Measurements from ENCODE around the gene CYREN.

The CYREN gene

GRCh38 chr7:135195968-135196629 is 25.6 kb upstream of the CYREN start:
- no peak for DNase-seq

DNA sequence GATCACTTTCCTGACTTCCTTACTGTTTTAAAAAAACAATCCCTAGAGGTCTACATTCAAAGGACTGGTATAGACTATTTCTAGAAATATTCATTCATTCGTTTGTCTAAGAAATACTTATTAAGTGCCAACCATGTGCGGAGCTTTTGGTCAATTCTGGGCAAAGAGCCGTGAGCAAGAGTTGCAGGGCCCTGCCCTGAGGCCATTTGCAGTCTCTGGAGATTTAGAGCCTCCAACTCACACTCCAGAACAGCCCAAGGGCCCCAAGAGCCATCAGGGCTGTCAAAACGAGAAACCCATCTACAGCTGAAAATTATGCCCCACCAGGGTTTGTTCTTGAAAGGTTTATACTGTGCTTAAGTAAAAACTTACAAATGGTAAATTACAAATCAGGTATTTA is 24.6 kb upstream of the CYREN start:
- no peak for DNase-seq

- DNase-seq, result no peak
Observed at GRCh38 chr7:135194494-135195095, 24.1 kb upstream of the CYREN start.

- DNase-seq, result no peak
Observed at GRCh38 chr7:135193615-135194081, 23.1 kb upstream of the CYREN start.

DNA sequence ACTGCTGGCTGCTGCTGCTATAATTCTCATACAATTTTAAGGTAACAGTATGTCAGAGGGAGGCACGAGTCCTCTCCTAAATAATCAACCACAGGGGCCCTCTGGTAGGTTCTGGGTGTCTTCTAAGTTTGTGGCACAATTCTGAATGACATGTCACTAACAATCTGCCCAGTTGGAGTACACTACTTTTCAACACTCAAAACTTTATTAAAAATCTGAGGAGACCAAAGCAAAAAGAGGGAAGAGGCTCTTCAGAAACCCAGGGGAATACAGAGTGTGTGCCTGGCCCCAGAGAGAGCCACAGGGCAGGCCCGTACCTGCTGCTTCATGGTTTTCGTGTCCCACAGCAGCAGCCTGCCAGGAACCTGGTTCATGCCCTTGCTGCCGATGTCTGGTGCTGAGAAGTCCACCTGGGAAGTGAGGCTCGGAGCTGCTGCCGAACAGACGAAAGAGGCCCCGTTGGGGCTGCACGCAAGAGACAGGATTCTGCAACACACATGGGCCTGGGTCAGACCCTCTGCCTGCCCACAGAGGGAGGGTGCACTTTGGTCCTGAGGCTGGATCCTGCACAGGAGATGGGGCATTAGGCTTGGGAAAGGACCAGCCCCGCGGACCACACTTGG is 22.5 kb upstream of the CYREN start:
- no peak for DNase-seq

DNA sequence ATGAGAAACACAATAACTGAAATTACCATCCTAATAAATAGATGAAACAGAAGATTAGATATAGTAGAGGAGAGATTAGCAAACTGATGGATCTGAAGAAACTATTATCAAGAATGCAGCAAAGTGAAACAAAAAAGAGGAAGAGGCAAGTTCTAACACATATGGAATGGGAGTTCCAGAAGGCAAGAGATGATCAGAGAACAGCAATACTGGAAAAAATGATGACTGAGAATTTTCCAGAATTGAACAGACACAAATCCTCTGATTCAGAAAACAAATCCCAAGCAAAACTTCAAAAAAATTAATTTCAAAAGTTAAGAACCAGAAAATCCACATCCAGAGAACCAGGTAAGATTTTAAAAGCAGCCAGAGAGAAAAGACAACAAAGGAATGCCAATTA is 20.2 kb upstream of the CYREN start:
- DNase-seq, result no peak

GRCh38 chr7:135189961-135190360 is 19.5 kb upstream of the CYREN start:
- DNase-seq, result no peak

DNA sequence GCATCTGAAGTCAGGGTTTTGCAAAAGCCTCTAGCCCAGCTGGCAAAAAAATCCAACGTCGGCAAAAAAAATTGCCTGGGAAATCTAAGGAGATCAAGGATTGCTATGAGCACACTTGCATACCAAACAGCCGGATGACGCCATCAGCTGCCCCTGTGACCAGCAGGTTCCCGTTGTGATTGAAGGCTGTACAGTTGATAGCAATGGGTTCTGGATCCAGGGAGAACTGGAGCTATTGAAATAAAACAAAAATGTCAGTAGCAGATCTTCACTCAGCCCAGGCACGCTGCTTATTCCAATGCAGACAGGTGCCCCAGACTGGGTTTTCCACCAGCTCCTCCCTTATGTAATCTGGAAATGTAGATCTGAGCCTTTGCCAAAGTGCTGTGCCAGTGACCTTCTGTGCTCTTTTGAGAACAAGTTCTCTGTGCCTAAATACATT is 18.7 kb upstream of the CYREN start:
- DNase-seq, result no peak

- DNase-seq, result no peak
Observed at GRCh38 chr7:135188298-135188984, 17.9 kb upstream of the CYREN start.

GRCh38 chr7:135186841-135187253 is 16.3 kb upstream of the CYREN start:
- DNase-seq, result no peak

GRCh38 chr7:135186261-135186540 is 15.7 kb upstream of the CYREN start:
- no peak for DNase-seq

GRCh38 chr7:135185471-135186260 is 15.2 kb upstream of the CYREN start:
- DNase-seq, result no peak

DNA sequence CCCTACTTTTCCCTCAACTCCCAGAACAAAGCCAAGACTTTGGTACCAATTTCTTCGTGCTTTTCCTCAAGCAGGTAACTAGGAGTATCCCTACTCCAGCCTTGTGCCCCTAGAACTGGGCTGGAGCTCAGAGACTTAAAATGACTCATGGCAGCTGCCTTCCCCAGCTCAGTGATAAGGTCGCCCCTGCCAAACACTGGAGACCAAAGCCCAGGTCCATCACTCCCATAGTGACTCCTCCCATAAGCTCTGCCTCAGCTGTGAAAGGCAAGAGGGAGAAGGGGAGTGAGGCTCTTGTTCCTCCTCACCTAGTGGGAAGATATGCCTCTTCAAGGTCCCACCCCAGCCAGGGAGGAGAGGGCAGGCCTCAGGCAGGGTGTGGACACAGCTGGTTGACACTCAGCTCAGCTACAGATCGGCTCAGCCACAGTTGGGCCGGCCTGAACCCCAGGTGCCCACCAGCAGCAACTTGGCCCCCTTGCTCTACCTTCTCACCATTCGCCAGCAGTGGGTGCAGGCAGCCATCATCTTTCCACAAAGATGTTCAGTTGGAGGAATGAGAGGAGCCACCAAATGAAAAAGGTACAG is 13.8 kb upstream of the CYREN start:
- no peak for DNase-seq

- DNase-seq, result no peak
Observed at GRCh38 chr7:135183478-135183877, 13.0 kb upstream of the CYREN start.

- no peak for DNase-seq
Observed at GRCh38 chr7:135181929-135182678, 11.6 kb upstream of the CYREN start.

DNA sequence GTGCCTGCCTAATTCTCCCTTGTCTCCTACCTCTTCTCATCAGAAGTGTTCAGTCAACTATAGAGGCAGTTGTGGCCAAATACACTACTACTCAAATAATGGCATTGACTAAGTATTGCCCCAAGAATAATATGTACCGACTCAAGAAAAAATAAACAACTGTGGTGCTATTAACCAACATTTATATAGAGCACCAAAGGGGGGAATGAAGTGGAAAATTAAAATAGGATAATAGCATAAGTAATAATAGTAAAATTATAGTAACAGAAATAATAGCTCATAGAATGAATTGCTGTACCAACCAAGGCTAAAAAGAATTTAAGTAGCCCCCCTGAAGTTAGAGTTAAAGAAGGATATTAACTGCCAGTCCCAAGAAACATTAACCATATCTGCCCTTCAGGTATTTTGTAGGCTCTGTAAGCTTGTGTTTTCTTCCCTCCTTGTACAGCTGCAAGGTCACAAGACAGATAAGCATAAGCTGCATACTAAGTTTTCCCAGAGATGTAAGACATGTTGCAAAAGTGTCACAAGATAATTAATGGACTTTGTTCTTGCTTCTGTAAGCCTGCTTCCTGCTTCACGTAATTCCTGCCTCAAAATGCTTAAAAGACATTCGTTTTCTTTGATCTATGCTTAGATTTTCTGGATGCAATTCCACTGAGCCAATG is 10.9 kb upstream of the CYREN start:
- no peak for DNase-seq

GRCh38 chr7:135180122-135180521 is 9.6 kb upstream of the CYREN start:
- DNase-seq, result no peak

DNA sequence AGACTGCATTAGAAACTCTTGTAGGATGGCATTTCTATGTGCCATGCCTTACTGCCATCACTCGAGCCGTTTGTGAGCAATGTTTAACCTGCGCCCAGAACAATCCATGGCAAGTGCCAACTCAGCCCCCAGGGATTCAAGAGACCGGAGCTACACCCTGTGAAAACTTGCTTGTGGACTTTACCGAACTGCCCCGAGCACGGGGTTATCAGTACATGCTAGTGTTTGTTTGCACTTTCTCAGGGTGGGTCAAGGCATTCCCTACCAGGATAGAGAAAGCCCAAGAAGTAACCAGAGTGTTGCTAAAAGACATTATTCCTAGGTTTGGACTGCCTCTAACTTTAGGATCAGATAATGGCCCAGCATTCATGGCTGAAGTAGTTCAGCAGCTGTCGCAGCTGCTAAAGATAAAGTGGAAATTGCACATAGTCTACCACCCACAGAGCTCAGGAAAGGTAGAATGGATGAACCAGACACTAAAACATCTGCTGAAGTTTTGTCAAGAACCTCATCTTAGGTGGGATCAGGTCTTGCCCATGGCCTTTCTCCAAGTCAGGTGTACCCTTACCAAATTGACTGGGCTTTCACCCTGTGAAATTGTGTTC is 8.9 kb upstream of the CYREN start:
- DNase-seq, result no peak

GRCh38 chr7:135178364-135178763 is 7.9 kb upstream of the CYREN start:
- no peak for DNase-seq

DNA sequence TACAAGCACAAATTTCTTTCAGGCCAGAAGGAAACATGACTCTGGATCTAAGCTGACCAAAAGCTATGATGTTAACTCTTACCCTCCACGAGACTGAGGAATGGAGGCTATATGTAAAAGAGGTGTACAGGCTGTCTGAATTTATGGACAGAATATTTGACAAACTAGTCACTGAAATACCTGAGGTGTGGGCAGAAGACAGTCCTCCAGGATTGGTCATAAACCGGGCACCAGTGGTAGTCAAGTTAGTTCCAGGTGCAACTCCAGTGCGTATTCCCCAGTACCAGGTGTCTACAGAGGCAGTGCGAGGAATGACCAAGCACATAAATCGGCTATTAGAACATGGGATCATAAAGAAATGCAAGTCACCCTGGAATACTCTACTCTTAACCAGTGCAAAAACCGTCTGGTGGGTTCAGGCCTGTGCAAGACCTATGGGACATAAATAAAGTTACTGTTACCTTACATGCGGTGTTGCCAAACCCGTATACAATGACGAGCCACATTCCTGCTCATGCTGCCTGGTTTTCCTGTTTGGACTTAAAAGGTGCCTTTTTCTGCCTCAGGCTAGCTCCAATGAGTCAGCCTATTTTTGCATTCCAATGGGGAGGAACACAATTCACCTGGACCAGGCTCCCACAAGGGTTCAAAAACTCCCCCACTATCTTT is 6.7 kb upstream of the CYREN start:
- DNase-seq, result no peak

All from SHP77 treated with DMSO at 0.1 percent for 48 hours (cell line).